Smooth muscle cell (in vitro differentiated cells): ENCODE measurements around the gene ABHD8. TPM values are rescaled to one million over a fixed set of nuclear protein-coding genes. Genes with fewer than 3 reads are reported as not detected.

ENCODE experiments used
- DNase-seq: peaks from one replicate; lab custom pipeline; 2025; ENCODE audit not compliant: unreplicated experiment; lab: John Stamatoyannopoulos, UW
- H2AFZ ChIP-seq: fragments of 200-600 bp; sonication (generic); 2 replicates; pipeline ENCODE4 v1.6.0; 2016; ENCODE audit warnings: antibody characterized with exemption, low read depth, mild to moderate bottlenecking
- H3F3A ChIP-seq: fragments of 200-600 bp; sonication (generic); 2 replicates; pipeline ENCODE4 v1.6.0; 2017; ENCODE audit warnings: antibody characterized with exemption, low read depth
- H3K27ac ChIP-seq: fragments of 200-600 bp; sonication (generic); 2 replicates; pipeline ENCODE4 v1.5.1; 2016; ENCODE audit warnings: low read depth, mild to moderate bottlenecking
- H3K27me3 ChIP-seq: fragments of 200-600 bp; sonication (generic); 2 replicates; pipeline ENCODE4 v1.6.1; 2016; ENCODE audit warnings: low read depth, mild to moderate bottlenecking
- H3K36me3 ChIP-seq: fragments of 200-600 bp; sonication (generic); 2 replicates; pipeline ENCODE4 v1.5.1; 2016; ENCODE audit warnings: low read depth
- H3K4me1 ChIP-seq: fragments of 200-600 bp; sonication (generic); 2 replicates; pipeline ENCODE4 v1.5.1; 2016; ENCODE audit warnings: low read depth
- H3K4me2 ChIP-seq: fragments of 200-600 bp; sonication (generic); 2 replicates; pipeline ENCODE4 v1.6.0; 2016; ENCODE audit warnings: mild to moderate bottlenecking
- H3K4me3 ChIP-seq: fragments of 200-600 bp; sonication (generic); 2 replicates; pipeline ENCODE4 v1.5.1; 2016; ENCODE audit warnings: mild to moderate bottlenecking
- H3K79me2 ChIP-seq: fragments of 200-600 bp; sonication (generic); 2 replicates; pipeline ENCODE4 v1.6.0; 2016; ENCODE audit warnings: low read depth, mild to moderate bottlenecking
- H3K9ac ChIP-seq: fragments of 200-600 bp; sonication (generic); 2 replicates; pipeline ENCODE4 v1.6.0; 2016; ENCODE audit warnings: low read depth
- H3K9me3 ChIP-seq: fragments of 200-600 bp; sonication (generic); replicated peaks from 2 replicates; pipeline ENCODE4 v1.5.1; 2016; ENCODE audit warnings: low read depth
- H4K20me1 ChIP-seq: fragments of 200-600 bp; sonication (generic); 2 replicates; pipeline ENCODE4 v1.6.0; 2016; ENCODE audit warnings: low read depth
- CTCF ChIP-seq: fragments of 200-600 bp; sonication (generic); IDR thresholded peaks from 2 replicates; pipeline ENCODE4 v1.5.1; 2017; ENCODE audit warnings: borderline replicate concordance, mild to moderate bottlenecking, antibody characterized with exemption; ENCODE audit not compliant: insufficient read depth, poor library complexity, severe bottlenecking
- WGBS: methylation state at CpG from one replicate; pipeline ENCODE4 v1.1.7; 2016; ENCODE audit warnings: low lambda C conversion rate; 5-methylcytosine and 5-hydroxymethylcytosine counted together
- polyA plus RNA-seq: library from polyadenylated mRNA; unstranded; fragments of >200 nt; fragmentation: Nextera tagmentation; extraction: Ambion mirVana; gene quantifications from 2 replicates; pipeline ENCODE4 v1.2.1, GENCODE V29; 2016
- total RNA-seq: library from RNA; depleted of rRNA; stranded (reverse); fragments of >200 nt; gene quantifications from 2 replicates; pipeline ENCODE4 v1.2.3, GENCODE V29; 2014

Gene ABHD8
- total and polyA plus RNA-seq, 2 experiments from 2014 or later = 9.2 to 15.1 TPM

GRCh38 chr19:17328517-17329365 is 25.5 kb upstream of the ABHD8 start:
- Histone ChIP-seq H3K27me3 (peaks cover 24% of the 10 kb centered on the region), H2AFZ (no peak overlapping the region), H3K4me1 (peaks cover 20% of the 10 kb centered on the region), H3K9ac (peak overlapping the region; percentile 51), H3K4me2 (peak overlapping the region; percentile 93), H3K27ac (no peak overlapping the region), H3K36me3 (no peaks in the 10 kb centered on the region), H3K9me3 (no peaks in the 10 kb centered on the region), H4K20me1 (peaks cover 13% of the 10 kb centered on the region), H3F3A (peaks cover 5% of the 10 kb centered on the region), H3K4me3 (peak overlapping the region; percentile 57), H3K79me2 (no peaks in the 10 kb centered on the region)
- DNase-seq = no peak
- 25% methylated on average over 36 of the region's 94 CpGs for WGBS
- no peak for TF ChIP-seq CTCF

- TF ChIP-seq CTCF = peak; percentile 28
- peak overlapping the region; percentile 51 for H3K9ac ChIP-seq
Measured at GRCh38 chr19:17327654-17328516, 24.7 kb upstream of the ABHD8 start.

GRCh38 chr19:17327068-17327653 is 23.9 kb upstream of the ABHD8 start:
- Histone ChIP-seq H3K9me3 (no peaks in the 10 kb centered on the region), H2AFZ (no peak overlapping the region), H3F3A (peaks cover 5% of the 10 kb centered on the region), H3K4me1 (peaks cover 20% of the 10 kb centered on the region), H3K27ac (no peak overlapping the region), H4K20me1 (peaks cover 22% of the 10 kb centered on the region), H3K4me2 (peak overlapping the region; percentile 93), H3K36me3 (no peaks in the 10 kb centered on the region), H3K4me3 (no peak overlapping the region), H3K9ac (no peak overlapping the region), H3K27me3 (peaks cover 24% of the 10 kb centered on the region), H3K79me2 (no peaks in the 10 kb centered on the region)
- TF ChIP-seq CTCF = no peak
- no peak for DNase-seq
- 72% methylated on average over 23 of the region's 27 CpGs for WGBS

More at GRCh38 chr19:17327654-17328516, 24.7 kb upstream of the ABHD8 start:
- DNase-seq = peak; percentile 55
- Histone ChIP-seq H3K27ac (no peak overlapping the region), H3K79me2 (no peaks in the 10 kb centered on the region), H3K4me2 (peak overlapping the region; percentile 93), H3K27me3 (peaks cover 24% of the 10 kb centered on the region), H4K20me1 (peaks cover 15% of the 10 kb centered on the region), H3K36me3 (no peaks in the 10 kb centered on the region), H3F3A (peaks cover 5% of the 10 kb centered on the region), H3K9me3 (no peaks in the 10 kb centered on the region), H3K4me3 (peak overlapping the region; percentile 57), H2AFZ (no peak overlapping the region), H3K4me1 (peaks cover 20% of the 10 kb centered on the region)
- WGBS = 7% methylated on average over 56 of the region's 64 CpGs
